Melanocyte of skin (primary cell): ENCODE data around the gene RBX1. TPM values are rescaled to one million over a fixed set of nuclear protein-coding genes. Genes with fewer than 3 reads are reported as not detected.

Source experiments
- small RNA-seq, 2 donors: library from RNA; depleted of rRNA; stranded (forward); fragments of <200 nt; gene quantifications; one replicate each; pipeline ENCODE3, GENCODE V24; 2012
- total RNA-seq, 2 donors: library from RNA; depleted of rRNA; stranded (reverse); fragments of >200 nt; gene quantifications; 2 replicates each; pipeline ENCODE4 v1.2.3, GENCODE V29; 2012

Gene RBX1
- total RNA-seq, result 10 to 100 TPM; 44.7 to 61.6 TPM

DNA sequence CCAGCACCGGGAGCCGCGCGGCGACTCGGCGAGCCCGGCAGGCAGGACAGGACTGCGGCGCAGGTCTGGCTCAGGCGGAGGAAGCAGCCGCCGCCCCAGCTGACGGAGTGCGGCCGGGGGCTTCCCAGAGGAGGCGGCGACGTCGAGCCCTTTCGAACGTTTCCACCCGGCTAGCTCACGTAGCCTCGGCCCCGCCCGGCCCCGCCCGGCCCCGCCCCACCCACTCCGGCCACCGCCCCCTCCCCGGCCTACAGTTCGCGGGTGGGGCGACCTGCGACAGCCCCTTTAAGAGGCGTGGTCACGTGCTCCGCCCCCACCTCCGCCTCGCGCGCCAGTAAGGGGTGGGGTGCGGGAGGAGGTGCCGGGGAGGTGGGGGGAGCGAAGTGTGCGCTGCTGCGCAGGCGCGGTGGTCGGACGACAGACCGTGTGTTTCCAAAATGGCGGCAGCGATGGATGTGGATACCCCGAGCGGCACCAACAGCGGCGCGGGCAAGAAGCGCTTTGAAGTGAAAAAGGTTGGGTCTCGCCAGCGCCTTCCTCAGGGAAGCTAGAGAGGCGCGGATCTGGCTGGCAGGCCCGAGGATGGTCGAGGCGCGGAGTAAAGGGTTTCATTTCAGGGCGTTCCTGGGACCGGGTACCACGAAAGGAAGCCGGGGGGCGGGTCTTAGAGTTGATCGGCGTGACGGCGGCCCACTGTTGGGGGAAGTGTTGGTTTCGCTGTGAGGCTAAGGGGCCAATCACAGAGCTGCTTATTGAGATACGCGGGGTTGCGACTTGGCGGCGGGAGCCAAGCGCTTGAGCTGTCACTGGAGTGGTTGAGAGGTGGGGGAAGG lies at the start of gene RBX1:
Gene RBX1 (plus strand): TSS at position 417 of the 833 bp plus-strand sequence. CDS start 21 bp downstream, at position 438.

Small RNA genes within 50 kb of the gene (small RNA-seq; reads per million reads assigned to genes)
- gene RF00017, result 0 reads per million in 2 donors
- 0 reads per million in 2 donors for gene RNU6-379P

Other genes with a start within 250 kb of the RBX1 start
- 10 to 100 TPM; 17.9 to 35.3 TPM for gene SLC25A17, start 132.0 kb upstream of the RBX1 start, total RNA-seq
- 100 to 1,000 TPM in 1 of 2 donors, 10 to 100 TPM in 1; 70.9 to 134 TPM for gene ST13, start 94.7 kb upstream of the RBX1 start, total RNA-seq
- 10 to 100 TPM in 1 of 2 donors, 1 to 10 TPM in 1; 7.2 to 11.0 TPM for gene XPNPEP3, start 94.2 kb upstream of the RBX1 start, total RNA-seq
- not detected for gene DNAJB7, start 89.3 kb upstream of the RBX1 start, total RNA-seq
- 10 to 100 TPM; 44.0 to 52.3 TPM for gene EP300, start 141.2 kb downstream of the RBX1 start, total RNA-seq